GM12875 (cell line): ENCODE data around the gene PFKFB4.
"Not testable (repeated sequence)": the region's sequence is repeated elsewhere in the genome, so short reads cannot be mapped to it uniquely, and the experiment has no call there.

ENCODE experiments used
- H3K4me3 ChIP-seq: one replicate; pipeline ENCODE4 v1.5.1; 2011; ENCODE audit warnings: low read depth, low read length, control low read depth
- TF ChIP-seq, protein P1 (sequence below): IDR thresholded peaks from 2 replicates; pipeline ENCODE4 v1.5.1; 2011; ENCODE audit warnings: low read depth, mild to moderate bottlenecking, control low read depth, inconsistent platforms, low read length, moderate library complexity, borderline replicate concordance; ENCODE audit not compliant: insufficient read depth

The PFKFB4 gene

GRCh38 chr3:48538451-48538850, 18.2 kb downstream of the PFKFB4 start:
- TF ChIP-seq, protein P1, sequence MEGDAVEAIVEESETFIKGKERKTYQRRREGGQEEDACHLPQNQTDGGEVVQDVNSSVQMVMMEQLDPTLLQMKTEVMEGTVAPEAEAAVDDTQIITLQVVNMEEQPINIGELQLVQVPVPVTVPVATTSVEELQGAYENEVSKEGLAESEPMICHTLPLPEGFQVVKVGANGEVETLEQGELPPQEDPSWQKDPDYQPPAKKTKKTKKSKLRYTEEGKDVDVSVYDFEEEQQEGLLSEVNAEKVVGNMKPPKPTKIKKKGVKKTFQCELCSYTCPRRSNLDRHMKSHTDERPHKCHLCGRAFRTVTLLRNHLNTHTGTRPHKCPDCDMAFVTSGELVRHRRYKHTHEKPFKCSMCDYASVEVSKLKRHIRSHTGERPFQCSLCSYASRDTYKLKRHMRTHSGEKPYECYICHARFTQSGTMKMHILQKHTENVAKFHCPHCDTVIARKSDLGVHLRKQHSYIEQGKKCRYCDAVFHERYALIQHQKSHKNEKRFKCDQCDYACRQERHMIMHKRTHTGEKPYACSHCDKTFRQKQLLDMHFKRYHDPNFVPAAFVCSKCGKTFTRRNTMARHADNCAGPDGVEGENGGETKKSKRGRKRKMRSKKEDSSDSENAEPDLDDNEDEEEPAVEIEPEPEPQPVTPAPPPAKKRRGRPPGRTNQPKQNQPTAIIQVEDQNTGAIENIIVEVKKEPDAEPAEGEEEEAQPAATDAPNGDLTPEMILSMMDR = no peak
- no peak overlapping the region for H3K4me3 ChIP-seq

DNA sequence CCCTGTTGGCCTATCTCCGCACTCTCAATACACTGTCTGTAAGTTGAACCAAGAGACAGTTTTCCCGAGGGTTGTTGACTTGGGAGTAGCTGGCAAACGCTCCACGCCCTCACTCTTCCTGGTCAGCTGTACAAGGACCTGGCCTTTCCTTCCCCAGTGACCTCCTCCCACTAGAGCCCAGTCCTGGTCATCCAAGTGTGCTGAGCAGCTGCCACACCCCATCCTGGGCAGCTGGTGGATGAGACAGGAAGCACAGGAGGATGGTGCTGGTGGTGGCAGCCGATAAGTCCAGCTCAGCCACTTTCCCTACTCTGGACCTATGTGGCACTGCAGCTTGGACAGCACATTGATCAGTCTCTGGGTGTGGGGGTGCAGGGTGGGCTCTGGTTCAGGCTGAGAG, 19.8 kb downstream of the PFKFB4 start:
- no peak overlapping the region for H3K4me3 ChIP-seq
- TF ChIP-seq, protein P1 = no peak

- no peak overlapping the region for H3K4me3 ChIP-seq
- TF ChIP-seq, protein P1 = no peak
Observed at GRCh38 chr3:48536116-48536515, 20.5 kb downstream of the PFKFB4 start.

- H3K4me3 ChIP-seq = no peak overlapping the region
- TF ChIP-seq, protein P1 = no peak
Observed at GRCh38 chr3:48535578-48535977, 21.0 kb downstream of the PFKFB4 start.

DNA sequence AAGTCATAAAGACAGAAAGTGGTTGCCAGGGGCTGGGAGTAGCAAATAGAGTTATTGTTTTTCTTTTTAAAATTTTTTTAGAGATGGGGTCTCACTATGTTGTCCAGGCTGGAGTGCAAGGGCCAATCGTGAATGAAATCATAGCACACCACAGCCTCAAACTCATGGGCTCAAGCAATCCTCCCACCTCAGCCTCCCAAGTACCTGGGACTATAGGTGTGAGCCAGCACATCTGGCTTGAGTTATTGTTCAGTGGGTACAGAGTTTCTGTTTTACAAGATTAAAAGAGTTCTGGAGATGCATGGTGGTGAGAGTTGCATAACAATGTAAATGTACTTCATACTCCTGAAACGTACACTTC, 23.6 kb downstream of the PFKFB4 start:
- TF ChIP-seq, protein P1 = no peak
- H3K4me3 ChIP-seq = no peak overlapping the region

DNA sequence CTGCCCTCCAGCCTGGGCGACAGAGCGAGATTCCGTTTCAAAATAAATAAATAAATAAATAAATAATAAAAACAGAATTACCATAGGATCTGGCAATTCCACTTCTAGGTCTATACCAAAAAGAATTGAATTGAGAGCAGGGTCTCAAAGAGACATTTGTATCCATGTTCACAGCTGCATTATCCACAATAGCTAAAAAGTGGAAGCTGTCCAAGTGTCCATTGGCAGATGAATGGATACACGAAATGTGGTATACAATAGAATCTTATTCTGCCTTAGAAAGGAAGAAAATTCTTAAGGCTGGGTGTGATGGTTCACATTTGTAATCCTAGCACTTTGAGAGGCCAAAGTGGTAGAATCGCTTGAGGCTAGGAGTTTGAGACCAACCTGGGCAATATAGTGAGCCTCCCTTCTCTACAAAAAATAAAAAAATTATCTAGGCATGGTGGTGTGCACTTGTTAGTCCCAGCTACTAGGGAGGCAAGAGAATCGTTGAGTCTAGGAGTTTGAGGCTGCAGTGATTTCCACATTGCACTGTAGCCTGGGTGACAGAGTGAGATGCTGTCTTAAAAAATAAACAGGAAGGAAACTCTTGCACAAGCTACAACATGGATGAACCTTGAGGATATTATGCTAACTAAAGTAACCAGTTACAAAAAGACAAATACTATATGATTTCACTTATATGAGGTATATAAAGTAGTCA, 24.2 kb downstream of the PFKFB4 start:
- H3K4me3 ChIP-seq = no peak overlapping the region
- TF ChIP-seq, protein P1 = no peak

GRCh38 chr3:48530701-48531100, 25.9 kb downstream of the PFKFB4 start:
- not testable (repeated sequence) for H3K4me3 ChIP-seq
